GM18951 (cell line): ENCODE results near the gene CIBAR2.
"Not testable (repeated sequence)": the region's sequence is repeated elsewhere in the genome, so short reads cannot be mapped to it uniquely, and the experiment has no call there.

Source experiments
- POLR2A ChIP-seq: IDR thresholded peaks from 4 replicates; pipeline ENCODE4 v1.6.1; 2011; ENCODE audit warnings: mild to moderate bottlenecking; ENCODE audit not compliant: insufficient read length, insufficient read depth; ENCODE audit errors: extremely low read depth
- in situ Hi-C: fragments of 300-500 bp; cut with MboI; formaldehyde crosslinking; loops from one replicate; pipeline ENCODE4 v1.12.0; 2022; ENCODE audit warnings: low sequenced_read_pairs, mixed read lengths, inconsistent platforms; ENCODE audit not compliant: unreplicated experiment

The CIBAR2 gene

DNA sequence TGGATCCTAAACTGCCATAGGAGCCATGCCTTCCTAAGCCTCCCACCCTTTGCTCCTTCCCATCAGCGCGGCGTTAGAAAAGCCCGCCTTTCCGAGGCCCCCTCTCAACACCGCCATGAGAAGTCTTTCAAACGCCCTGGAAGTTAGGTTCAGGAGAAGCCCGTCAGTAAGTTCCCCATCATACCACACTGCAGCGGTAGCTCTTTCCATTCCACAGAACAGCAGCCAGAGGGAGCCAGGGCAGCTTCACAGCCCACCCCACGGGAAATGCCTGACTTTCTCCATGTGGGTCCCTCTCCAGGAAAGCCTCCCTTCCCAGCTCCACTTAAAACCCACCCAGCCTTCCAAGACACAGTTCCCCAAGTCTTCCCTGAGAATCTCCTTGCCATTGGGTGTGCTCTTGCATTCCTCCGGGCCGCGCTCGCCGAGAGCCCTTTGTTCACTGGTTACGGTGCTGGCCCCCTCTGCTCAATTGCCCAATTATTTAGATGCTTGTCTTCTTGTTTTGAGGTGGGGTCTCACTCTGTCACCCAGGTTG is 56.0 kb downstream of the CIBAR2 start:
- in situ Hi-C loops, result no loop called here
- TF ChIP-seq POLR2A, result no peak

DNA sequence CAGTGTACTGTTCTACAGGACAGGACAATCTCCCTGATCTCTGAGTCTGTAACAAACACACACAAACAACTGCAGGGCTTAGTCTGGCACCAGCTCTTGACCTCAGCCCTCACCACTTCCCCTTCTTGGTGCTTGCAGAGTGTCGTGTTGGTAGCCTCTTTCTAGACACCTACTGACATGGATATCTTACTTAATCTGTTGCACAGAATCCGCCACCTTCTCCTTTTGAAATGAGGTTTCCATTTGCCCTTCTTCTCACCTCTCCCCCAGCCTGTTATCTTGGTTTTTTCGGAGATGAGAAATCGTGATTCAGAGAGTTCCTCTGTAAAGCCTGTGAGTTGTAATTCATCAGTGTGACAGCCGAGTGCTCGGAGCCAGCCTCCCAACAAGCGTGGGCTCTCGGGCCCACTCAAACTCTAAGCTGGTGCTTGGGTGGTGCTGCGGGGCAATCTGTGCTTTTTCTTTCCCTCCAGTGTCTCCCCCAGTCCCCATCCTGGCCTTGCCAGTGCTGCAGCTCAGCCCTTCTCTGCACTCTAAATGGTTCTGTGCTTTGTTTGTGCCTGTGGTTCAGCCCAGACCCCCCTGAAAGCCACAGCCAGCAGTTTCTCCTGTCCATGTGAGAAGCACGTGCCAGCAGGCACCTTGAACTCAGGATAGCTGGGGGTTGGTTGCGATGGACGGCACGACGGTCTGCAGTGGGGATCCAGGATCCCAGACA is 56.6 kb downstream of the CIBAR2 start:
- in situ Hi-C loops, result no loop called here
- peak; percentile 27 for TF ChIP-seq POLR2A

- in situ Hi-C loops, result no loop called here
- TF ChIP-seq POLR2A, result no peak
These were observed 57.3 kb downstream of the CIBAR2 start for GRCh38 chr16:85054948-85055492.

GRCh38 chr16:85054321-85054720 is 58.0 kb downstream of the CIBAR2 start:
- in situ Hi-C loops, result not testable (repeated sequence)

DNA sequence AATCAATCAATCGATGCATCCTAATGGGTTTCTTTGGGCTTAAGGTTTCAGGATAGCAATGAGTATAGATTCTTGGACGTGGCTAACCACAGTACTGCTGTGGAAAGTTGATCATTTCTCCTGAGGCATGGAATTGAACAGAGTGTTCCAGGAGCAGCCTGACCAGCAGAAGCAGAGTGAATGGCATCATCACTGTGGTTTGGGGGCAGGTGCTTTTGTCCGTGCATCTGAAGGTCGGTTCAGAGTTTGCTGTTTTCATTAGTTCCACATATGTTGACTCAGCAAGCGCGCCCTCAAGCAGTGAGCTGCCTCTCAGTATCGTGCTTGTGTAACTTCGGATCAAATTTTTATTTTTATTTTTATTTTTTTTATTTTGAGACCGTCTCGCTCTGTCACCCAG is 59.7 kb downstream of the CIBAR2 start:
- in situ Hi-C loops, result no loop called here
- no peak for TF ChIP-seq POLR2A

DNA sequence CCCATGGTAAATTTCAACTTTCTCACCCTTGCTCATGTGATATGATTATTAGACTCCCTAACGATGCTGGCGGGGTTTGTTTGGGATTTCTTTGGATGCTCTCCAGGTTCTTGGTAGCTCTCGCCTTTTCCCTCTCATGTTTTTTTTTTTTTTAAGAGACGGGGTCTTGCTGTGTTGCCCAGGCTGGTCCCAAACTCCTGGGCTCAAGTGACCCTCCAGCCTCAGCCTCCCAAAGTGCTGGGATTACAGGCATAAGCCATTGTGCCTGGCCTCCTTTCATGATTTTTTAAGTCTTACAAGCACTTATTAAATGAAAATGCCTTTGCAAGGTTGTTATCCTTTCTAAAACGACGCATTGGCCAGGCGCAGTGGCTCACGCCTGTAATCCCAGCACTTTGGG is 60.6 kb downstream of the CIBAR2 start:
- TF ChIP-seq POLR2A, result no peak
- in situ Hi-C loops, result no loop called here

GRCh38 chr16:85051067-85051581 is 61.1 kb downstream of the CIBAR2 start:
- in situ Hi-C loops, result no loop called here
- no peak for TF ChIP-seq POLR2A

DNA sequence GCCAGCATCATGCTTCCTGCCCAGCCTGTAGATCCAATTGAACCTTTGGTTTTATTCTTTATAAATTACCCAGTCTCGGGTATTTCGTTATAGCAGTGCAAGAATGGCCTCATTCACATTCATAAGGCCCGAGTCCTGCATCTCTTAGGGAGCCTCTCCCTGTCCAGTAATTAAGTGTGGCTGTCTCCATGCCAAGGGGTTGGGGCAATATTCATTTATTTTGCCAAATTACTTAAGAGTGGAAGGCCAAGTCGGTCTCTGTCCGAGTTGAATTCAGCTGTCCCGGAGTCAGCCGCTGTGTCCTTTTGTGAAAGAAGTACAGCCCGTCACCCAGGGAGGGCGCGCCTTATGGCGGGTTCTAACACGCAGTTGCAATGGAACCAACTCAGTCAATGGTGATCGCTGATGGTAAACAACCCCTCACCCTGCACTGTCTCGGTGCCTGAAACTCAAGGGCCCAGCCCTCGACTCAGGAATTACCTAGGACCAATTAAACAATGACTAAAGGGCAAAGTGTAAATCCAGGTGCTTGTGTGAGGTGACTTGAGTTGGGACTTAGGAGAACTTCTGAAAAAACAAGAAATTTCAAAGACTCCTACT is 62.5 kb downstream of the CIBAR2 start:
- TF ChIP-seq POLR2A, result no peak
- in situ Hi-C loops, result no loop called here

- TF ChIP-seq POLR2A, result no peak
- in situ Hi-C loops, result no loop called here
These were observed 63.2 kb downstream of the CIBAR2 start for GRCh38 chr16:85048921-85049562.
